PC-9 (cell line): Measurements from ENCODE around the gene KIAA0586.

Experiments
- CTCF ChIP-seq: fragments of 200-600 bp; sonication (generic); conservative IDR thresholded peaks from 2 replicates; pipeline ENCODE4 v1.6.1; 2017; ENCODE audit warnings: mixed run types, antibody characterized with exemption, mild to moderate bottlenecking, moderate library complexity
- EZH2 ChIP-seq: fragments of 200-600 bp; sonication (generic); IDR thresholded peaks from 2 replicates; pipeline ENCODE4 v1.8.0; 2017; ENCODE audit warnings: antibody characterized with exemption, low read depth

DNA sequence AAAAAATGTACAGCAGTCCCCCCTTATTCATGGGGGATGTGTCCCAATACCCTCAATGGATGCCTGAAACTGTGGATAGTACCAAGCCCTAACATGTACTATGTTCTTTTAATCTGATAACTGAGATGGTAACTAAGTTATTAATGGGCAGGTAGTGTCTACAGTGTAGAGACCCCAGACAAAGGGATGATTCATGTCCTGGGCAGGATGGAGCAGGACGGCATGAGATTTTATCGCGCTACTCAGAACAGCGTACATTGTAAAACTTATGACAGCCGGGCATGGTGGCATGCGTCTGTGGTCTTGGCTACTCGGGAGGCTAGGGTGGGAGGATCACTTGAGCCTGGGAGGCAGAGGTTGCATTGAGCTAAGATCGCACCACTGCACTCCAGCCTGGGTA, 37.1 kb downstream of the KIAA0586 start:
- TF ChIP-seq CTCF, result no peak
- no peak for TF ChIP-seq EZH2
